Esophagus squamous epithelium (tissue), 5 donors: Measurements from ENCODE around the gene NMNAT2. TPM values are rescaled to one million over a fixed set of nuclear protein-coding genes. Genes with fewer than 3 reads are reported as not detected.

Source experiments
- DNase-seq: peaks from one replicate; lab custom pipeline; 2025; lab: John Stamatoyannopoulos, UW
- H3K27ac ChIP-seq, 4 donors: fragments of 200-600 bp; sonication (generic); one replicate each; pipeline ENCODE4 v1.5.1; 2016 to 2019; ENCODE audit warnings: mild to moderate bottlenecking in 1 of 4
- H3K27me3 ChIP-seq, 4 donors: fragments of 200-600 bp; sonication (generic); 1 replicate in 3 of 4; 2 replicates in 1 of 4; pipeline versions ENCODE4 v1.5.1 to v1.6.0; 2017 to 2021; ENCODE audit warnings: antibody characterized with exemption in 1 of 4
- H3K36me3 ChIP-seq, 3 donors: fragments of 200-600 bp; sonication (generic); one replicate each; pipeline ENCODE4 v1.5.1; 2016 to 2019
- H3K4me1 ChIP-seq, 3 donors: fragments of 200-600 bp; sonication (generic); one replicate each; pipeline ENCODE4 v1.5.1; 2017 to 2019
- H3K4me3 ChIP-seq, 4 donors: fragments of 200-600 bp; sonication (generic); 1 replicate in 3 of 4; 2 replicates in 1 of 4; pipeline ENCODE4 v1.5.1; 2016 to 2019; ENCODE audit warnings: mild to moderate bottlenecking in 2 of 4, moderate library complexity in 1 of 4
- H3K9me3 ChIP-seq, 3 donors: fragments of 200-600 bp; sonication (generic); one replicate each; pipeline ENCODE4 v1.5.1; 2016 to 2019
- CTCF ChIP-seq, 6 experiments: fragments of 450-650 bp in 4 of 6; fragments of 200-600 bp in 2 of 6; sonication (generic) in 2 of 6; IDR thresholded peaks; one replicate each; pipeline ENCODE4 v1.5.1; 2016 to 2019; ENCODE audit warnings: antibody characterized with exemption in 6 of 6, mild to moderate bottlenecking in 4 of 6, moderate library complexity in 4 of 6
- POLR2A ChIP-seq, 4 donors: fragments of 450-650 bp; IDR thresholded peaks; one replicate each; pipeline ENCODE4 v1.6.1; 2017; ENCODE audit warnings: antibody characterized with exemption in 4 of 4, mild to moderate bottlenecking in 4 of 4, moderate library complexity in 3 of 4
- WGBS, 2 donors: methylation state at CpG; one replicate each; pipeline ENCODE4 v1.1.5; 2018; 5-methylcytosine and 5-hydroxymethylcytosine counted together
- intact Hi-C: fragments of 100-400 bp; cut with DNase I; formaldehyde crosslinking; loops from one replicate; pipeline ENCODE4 v1.15.0; 2022
- total RNA-seq, 4 donors: library from RNA; depleted of rRNA; stranded (reverse); fragments of >200 nt; gene quantifications; one replicate each; pipeline ENCODE4 v1.1.0, GENCODE V29; 2016
- donor health status: DM: yes; HTN: yes; CAD: no.

NMNAT2 gene
- total RNA-seq, 4 donors from 2014 or later, result 0.18 to 1.1 (median 0.26) TPM; not detected in 1

- Histone ChIP-seq H3K4me1 (peaks cover 12 to 48% (median 19%) of the 10 kb centered on the region in 3 donors), H3K27ac (peak overlapping the region in 3 of 4 donors; percentile 8 to 78 (median 29)), H3K27me3 (no peaks in the 10 kb centered on the region), H3K9me3 (no peaks in the 10 kb centered on the region), H3K4me3 (no peak overlapping the region), H3K36me3 (no peaks in the 10 kb centered on the region)
- intact Hi-C loops, result no loop called here
- TF ChIP-seq POLR2A (IDR thresholded peaks at IDR 0.05) (no peak), CTCF (IDR thresholded peaks at IDR 0.05) (no peak)
- 24 to 35% methylated on average over 2 of the region's 2 CpGs for WGBS, 2 donors
- no peak for DNase-seq
Measured at GRCh38 chr1:183230413-183230812, 187.8 kb downstream of the NMNAT2 start.

GRCh38 chr1:183228347-183229220 lies 189.6 kb downstream of the NMNAT2 start:
- no peak for TF ChIP-seq POLR2A (IDR thresholded peaks at IDR 0.05)
- no peak for DNase-seq
- intact Hi-C loops, result loop anchor here (10.0 kb wide), 1 partner anchor 204 kb away; the partner anchor contains the start of gene LAMC1
- Histone ChIP-seq H3K27ac (no peak overlapping the region), H3K27me3 (no peaks in the 10 kb centered on the region), H3K4me3 (no peak overlapping the region), H3K36me3 (no peaks in the 10 kb centered on the region), H3K9me3 (no peaks in the 10 kb centered on the region), H3K4me1 (peaks cover 0 to 30% (median 3%) of the 10 kb centered on the region in 3 donors)
- WGBS, 2 donors, result 81 to 89% methylated on average over 5 to 11 of the region's 13 CpGs

- peaks cover 0 to 6% (median 0%) of the 10 kb centered on the region in 3 donors for H3K36me3 ChIP-seq
- H3K4me1 ChIP-seq, result peaks cover 0 to 23% (median 0%) of the 10 kb centered on the region in 3 donors
- intact Hi-C loops, result loop anchor here (10.0 kb wide), 1 partner anchor 203 kb away; the partner anchor contains the start of gene LAMC1
- no peaks in the 10 kb centered on the region for H3K9me3 ChIP-seq
- no peak overlapping the region for H3K27ac ChIP-seq
- DNase-seq, result no peak
- peak; percentile 22 to 79 (median 60) for TF ChIP-seq CTCF (IDR thresholded peaks at IDR 0.05)
- TF ChIP-seq POLR2A (IDR thresholded peaks at IDR 0.05), result no peak
- H3K27me3 ChIP-seq, result no peaks in the 10 kb centered on the region
- WGBS, 2 donors, result 81 to 85% methylated on average over 9 to 16 of the region's 16 CpGs
- no peak overlapping the region for H3K4me3 ChIP-seq
Measured at GRCh38 chr1:183227422-183228346, 190.5 kb downstream of the NMNAT2 start.

- WGBS, 2 donors, result 54 to 75% methylated on average over 4 of the region's 4 CpGs
- no peak overlapping the region for H3K27ac ChIP-seq
Measured at GRCh38 chr1:183226963-183227362, 191.2 kb downstream of the NMNAT2 start.

More at GRCh38 chr1:183226963-183227362, 191.2 kb downstream of the NMNAT2 start:
- intact Hi-C loops, result loop anchor here (10.0 kb wide), 1 partner anchor 202 kb away; the partner anchor contains the start of gene LAMC1
- Histone ChIP-seq H3K36me3 (peaks cover 0 to 6% (median 0%) of the 10 kb centered on the region in 3 donors), H3K4me3 (no peak overlapping the region), H3K9me3 (no peaks in the 10 kb centered on the region), H3K27me3 (no peaks in the 10 kb centered on the region), H3K4me1 (peaks cover 0 to 17% (median 0%) of the 10 kb centered on the region in 3 donors)
- TF ChIP-seq CTCF (IDR thresholded peaks at IDR 0.05) (no peak), POLR2A (IDR thresholded peaks at IDR 0.05) (no peak)
- DNase-seq, result no peak
